ENCODE measurements around the gene PRRC2A.
A peak's percentile ranks its signal among the peaks of the same experiment; 100 is the strongest.

PRRC2A gene

GRCh38 chr6:31642798-31643570 is 22.5 kb downstream of the PRRC2A start:
- FAIRE-seq (no peak), DNase-seq (ENCODE audit: insufficient read length, low spot score) (no peak)
- TF ChIP-seq CTCF (IDR thresholded peaks at IDR 0.05; ENCODE audit: insufficient read depth, missing control alignments) = no peak

- TF ChIP-seq CTCF (IDR thresholded peaks at IDR 0.05; ENCODE audit: insufficient read depth, missing control alignments) = no peak
- FAIRE-seq (no peak), DNase-seq (ENCODE audit: insufficient read length, low spot score) (no peak)
These were observed 23.4 kb downstream of the PRRC2A start for GRCh38 chr6:31643818-31644454.

GRCh38 chr6:31645325-31645724 is 24.8 kb downstream of the PRRC2A start:
- TF ChIP-seq CTCF (IDR thresholded peaks at IDR 0.05; ENCODE audit: insufficient read depth, missing control alignments) = no peak
- FAIRE-seq (no peak), DNase-seq (ENCODE audit: insufficient read length, low spot score) (no peak)

- TF ChIP-seq CTCF (IDR thresholded peaks at IDR 0.05; ENCODE audit: insufficient read depth, missing control alignments) = no peak
- DNase-seq (ENCODE audit: insufficient read length, low spot score) (peak; percentile 67), FAIRE-seq (no peak)
These were observed 31.2 kb downstream of the PRRC2A start for GRCh38 chr6:31651602-31652191.

- peak; percentile 30 for TF ChIP-seq CTCF (IDR thresholded peaks at IDR 0.05; ENCODE audit: insufficient read depth, missing control alignments)
- peak; percentile 84 for DNase-seq (ENCODE audit: insufficient read length, low spot score)
- FAIRE-seq = no peak
These were observed 32.6 kb downstream of the PRRC2A start for GRCh38 chr6:31652925-31653724.

- DNase-seq (ENCODE audit: insufficient read length, low spot score) = no peak
- TF ChIP-seq CTCF (IDR thresholded peaks at IDR 0.05; ENCODE audit: insufficient read depth, missing control alignments) = no peak
- no peak for FAIRE-seq
These were observed 34.2 kb downstream of the PRRC2A start for GRCh38 chr6:31654574-31655348.

All from D721Med (cell line).